BE2C (cell line): Measurements from ENCODE around the gene SLF2.

Experiments used
- DNase-seq: peaks from one replicate; pipeline ENCODE4 v3.0.0-alpha.2; 2020
- H3K27me3 ChIP-seq: fragments of 250-450 bp; sonication (Bioruptor Pico); 2 replicates; pipeline ENCODE4 v1.5.1; 2020; ENCODE audit warnings: mild to moderate bottlenecking
- H3K36me3 ChIP-seq: fragments of 250-450 bp; sonication (Bioruptor Pico); 2 replicates; pipeline ENCODE4 v1.5.1; 2020; ENCODE audit warnings: mild to moderate bottlenecking
- H3K4me1 ChIP-seq: fragments of 250-450 bp; sonication (Bioruptor Pico); 2 replicates; pipeline ENCODE4 v1.5.1; 2020
- H3K4me3 ChIP-seq: 2 replicates; pipeline ENCODE4 v1.5.1; 2011; ENCODE audit warnings: low read depth, low read length
- H3K9me3 ChIP-seq: fragments of 250-450 bp; sonication (Bioruptor Pico); 2 replicates; pipeline ENCODE4 v1.5.1; 2020
- TF ChIP-seq, protein P1 (sequence below): IDR thresholded peaks from 2 replicates; pipeline ENCODE4 v1.5.1; 2012; ENCODE audit warnings: mild to moderate bottlenecking, low read depth, low read length

SLF2 gene

DNA sequence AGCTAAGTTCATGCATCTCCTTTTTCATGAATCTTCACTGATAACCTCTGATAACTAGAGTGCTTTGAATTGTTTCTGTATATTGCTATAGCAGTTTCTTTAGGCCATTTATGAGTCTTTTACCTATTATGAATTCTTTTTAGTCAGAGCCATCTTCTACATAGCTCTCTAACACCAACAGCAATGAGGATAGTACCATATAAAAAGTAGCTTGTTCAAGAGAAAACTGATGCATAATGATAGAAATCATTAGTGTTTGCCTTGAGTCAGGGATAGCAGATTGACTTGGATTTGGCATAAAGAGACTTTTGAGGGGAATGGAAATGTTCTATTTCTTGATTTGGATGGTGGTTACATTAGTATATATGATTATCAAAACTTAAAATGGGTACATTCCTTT, 30.7 kb downstream of the SLF2 start:
- Histone ChIP-seq H3K36me3 (peaks cover 42% of the 10 kb centered on the region), H3K4me3 (no peak overlapping the region), H3K4me1 (no peaks in the 10 kb centered on the region), H3K9me3 (no peaks in the 10 kb centered on the region), H3K27me3 (no peaks in the 10 kb centered on the region)
- TF ChIP-seq, protein P1, sequence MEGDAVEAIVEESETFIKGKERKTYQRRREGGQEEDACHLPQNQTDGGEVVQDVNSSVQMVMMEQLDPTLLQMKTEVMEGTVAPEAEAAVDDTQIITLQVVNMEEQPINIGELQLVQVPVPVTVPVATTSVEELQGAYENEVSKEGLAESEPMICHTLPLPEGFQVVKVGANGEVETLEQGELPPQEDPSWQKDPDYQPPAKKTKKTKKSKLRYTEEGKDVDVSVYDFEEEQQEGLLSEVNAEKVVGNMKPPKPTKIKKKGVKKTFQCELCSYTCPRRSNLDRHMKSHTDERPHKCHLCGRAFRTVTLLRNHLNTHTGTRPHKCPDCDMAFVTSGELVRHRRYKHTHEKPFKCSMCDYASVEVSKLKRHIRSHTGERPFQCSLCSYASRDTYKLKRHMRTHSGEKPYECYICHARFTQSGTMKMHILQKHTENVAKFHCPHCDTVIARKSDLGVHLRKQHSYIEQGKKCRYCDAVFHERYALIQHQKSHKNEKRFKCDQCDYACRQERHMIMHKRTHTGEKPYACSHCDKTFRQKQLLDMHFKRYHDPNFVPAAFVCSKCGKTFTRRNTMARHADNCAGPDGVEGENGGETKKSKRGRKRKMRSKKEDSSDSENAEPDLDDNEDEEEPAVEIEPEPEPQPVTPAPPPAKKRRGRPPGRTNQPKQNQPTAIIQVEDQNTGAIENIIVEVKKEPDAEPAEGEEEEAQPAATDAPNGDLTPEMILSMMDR: no peak
- no peak for DNase-seq

DNA sequence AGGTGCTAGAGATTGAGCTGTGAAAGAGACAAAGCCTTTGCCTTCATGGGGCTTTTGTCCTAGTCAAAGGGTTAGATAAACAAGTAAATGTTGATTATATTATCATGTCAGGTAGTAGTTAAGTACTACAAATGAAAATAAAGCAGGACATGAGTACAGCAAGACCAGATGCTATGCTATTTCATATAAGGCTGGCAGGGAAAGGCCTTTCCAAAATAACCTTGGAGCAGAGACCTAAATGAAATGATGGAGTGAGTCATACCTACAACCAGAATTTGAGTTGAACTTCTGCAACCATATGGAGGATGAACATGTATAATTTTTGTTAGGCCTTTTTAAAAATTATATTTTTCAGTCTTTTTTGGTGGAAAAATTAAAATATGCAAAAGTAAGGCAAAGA, 33.0 kb downstream of the SLF2 start:
- no peak for DNase-seq
- Histone ChIP-seq H3K4me1 (no peaks in the 10 kb centered on the region), H3K36me3 (peaks cover 50% of the 10 kb centered on the region), H3K27me3 (no peaks in the 10 kb centered on the region), H3K9me3 (no peaks in the 10 kb centered on the region), H3K4me3 (no peak overlapping the region)
- TF ChIP-seq, protein P1: no peak

DNA sequence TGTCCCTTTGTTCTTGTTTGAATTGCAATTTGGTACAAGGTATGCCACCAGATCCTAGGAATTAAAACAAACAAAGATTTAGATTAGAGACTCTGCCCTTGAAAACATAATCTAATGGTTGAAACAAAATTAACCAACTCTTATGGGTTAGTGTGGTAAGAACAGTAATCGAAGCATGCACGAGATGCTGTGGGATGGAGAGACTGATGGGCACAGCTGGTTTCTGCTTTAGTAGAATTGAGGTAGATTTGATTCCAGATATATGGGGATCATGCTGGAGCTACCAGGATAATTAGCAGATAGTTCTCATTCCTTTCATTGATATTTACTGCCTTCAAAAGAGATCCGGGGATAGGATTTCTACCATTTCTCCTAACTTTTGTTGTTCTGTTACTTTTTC, 36.2 kb downstream of the SLF2 start:
- H3K27me3 ChIP-seq: no peaks in the 10 kb centered on the region
- DNase-seq: no peak
- no peaks in the 10 kb centered on the region for H3K9me3 ChIP-seq
- H3K4me1 ChIP-seq: no peaks in the 10 kb centered on the region
- no peak overlapping the region for H3K4me3 ChIP-seq
- TF ChIP-seq, protein P1: no peak
- peaks cover 48% of the 10 kb centered on the region for H3K36me3 ChIP-seq

DNA sequence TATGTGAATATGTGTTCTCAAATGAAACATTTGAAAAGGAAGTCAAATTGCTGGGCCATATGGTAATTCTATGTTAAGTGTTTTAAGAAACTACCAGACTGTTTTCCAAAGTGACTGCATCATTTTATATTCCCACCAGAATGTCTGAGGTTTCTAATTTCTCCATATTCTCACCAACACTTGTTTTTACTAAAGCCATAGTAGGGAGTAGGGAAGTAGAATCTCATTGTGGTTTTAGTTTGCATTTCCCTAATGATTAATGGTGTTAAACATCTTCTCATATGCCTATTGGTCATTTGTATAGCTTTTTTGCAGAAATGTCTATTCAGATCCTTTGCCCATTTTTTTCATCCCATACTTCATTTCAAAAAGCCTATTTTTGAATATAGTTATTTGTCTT, 47.5 kb downstream of the SLF2 start:
- Histone ChIP-seq H3K9me3 (no peaks in the 10 kb centered on the region), H3K4me3 (no peak overlapping the region), H3K27me3 (no peaks in the 10 kb centered on the region), H3K4me1 (no peaks in the 10 kb centered on the region), H3K36me3 (peaks cover 17% of the 10 kb centered on the region)
- no peak for DNase-seq
- TF ChIP-seq, protein P1: no peak

DNA sequence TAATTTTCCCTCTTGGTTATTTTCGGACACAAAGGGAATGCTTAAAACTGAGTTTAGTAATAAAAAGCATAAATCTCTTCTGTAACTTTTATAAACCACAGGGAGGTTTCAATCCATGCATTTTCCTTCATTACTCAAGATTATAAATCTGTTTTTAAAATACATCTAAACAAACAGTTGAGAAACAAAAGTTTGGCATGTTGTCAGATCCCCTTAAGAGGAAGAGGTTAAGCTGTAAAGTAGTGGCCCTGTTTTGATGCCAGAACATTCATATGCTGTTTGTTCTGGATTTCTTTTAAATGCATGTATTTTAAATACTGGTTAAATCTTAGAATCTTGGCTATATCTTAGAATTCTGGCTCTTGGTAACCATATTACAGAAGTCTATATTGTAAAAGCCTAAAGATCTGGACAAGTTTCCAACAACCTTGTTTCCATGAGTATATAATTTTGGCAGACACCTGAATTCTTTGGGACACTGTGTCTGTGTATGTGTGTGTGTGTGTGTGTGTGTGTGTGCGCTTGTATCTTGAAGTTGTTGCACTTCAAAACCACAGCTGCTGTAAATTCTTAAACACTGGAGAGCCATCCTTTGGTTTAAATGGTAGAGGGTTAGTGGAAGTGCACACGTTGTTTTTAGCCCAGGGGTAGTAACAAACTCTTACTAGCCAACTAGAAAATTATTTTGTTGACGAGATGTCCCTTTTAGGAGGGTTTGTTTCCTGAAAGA, 49.8 kb downstream of the SLF2 start:
- TF ChIP-seq, protein P1: no peak
- H3K9me3 ChIP-seq: no peaks in the 10 kb centered on the region
- no peaks in the 10 kb centered on the region for H3K4me1 ChIP-seq
- DNase-seq: no peak
- H3K4me3 ChIP-seq: no peak overlapping the region
- no peaks in the 10 kb centered on the region for H3K27me3 ChIP-seq
- H3K36me3 ChIP-seq: peaks cover 11% of the 10 kb centered on the region

DNA sequence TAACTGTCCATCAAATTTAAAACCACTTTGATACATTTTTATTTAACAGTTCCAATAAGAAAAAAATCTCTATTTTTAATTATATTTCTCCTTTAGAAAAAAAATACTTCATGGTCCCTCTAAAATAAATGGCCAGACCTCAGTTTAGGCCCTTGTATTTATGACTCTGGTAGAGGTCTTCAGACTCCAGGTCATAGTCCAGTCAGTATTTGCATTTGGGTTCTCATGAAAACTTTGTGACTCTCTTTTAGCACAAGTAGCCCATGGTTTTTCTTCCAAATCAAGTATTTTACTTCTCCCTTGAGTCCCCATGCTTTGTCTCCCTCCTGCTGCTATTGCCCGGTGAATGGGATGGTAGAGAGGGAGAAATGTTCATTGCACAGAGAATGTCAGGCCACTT, 51.1 kb downstream of the SLF2 start:
- no peaks in the 10 kb centered on the region for H3K27me3 ChIP-seq
- H3K4me3 ChIP-seq: no peak overlapping the region
- no peaks in the 10 kb centered on the region for H3K9me3 ChIP-seq
- H3K36me3 ChIP-seq: peaks cover 8% of the 10 kb centered on the region
- TF ChIP-seq, protein P1: no peak
- no peaks in the 10 kb centered on the region for H3K4me1 ChIP-seq
- DNase-seq: no peak
